Heart right ventricle (tissue), 16 donors: ENCODE measurements around the gene SMAD2. TPM values are rescaled to one million over a fixed set of nuclear protein-coding genes. Genes with fewer than 3 reads are reported as not detected.

Source experiments
- ATAC-seq, 8 donors: fragments of 200-7000 bp; cut with Tn5 transposase; one replicate each; pipeline ENCODE4 v1.9.1; 2020; ENCODE audit warnings: mild to moderate bottlenecking in 8 of 8, moderate library complexity in 8 of 8, moderate number of reproducible peaks in 1 of 8
- DNase-seq, 2 donors: peaks; one replicate each; pipeline ENCODE4 v3.0.0-alpha.2; 2020
- H3K27ac ChIP-seq, 10 donors: fragments of 200-600 bp; sonication (generic) in 2 of 10; one replicate each; pipeline versions ENCODE4 v1.5.0 to v1.8.0; 2020 to 2022; ENCODE audit warnings: mild to moderate bottlenecking in 3 of 10
- H3K27me3 ChIP-seq, 7 donors: fragments of 200-600 bp; one replicate each; pipeline ENCODE4 v1.8.0; 2021 to 2022; ENCODE audit warnings: mild to moderate bottlenecking in 2 of 7
- H3K36me3 ChIP-seq, 9 donors: fragments of 200-600 bp; sonication (generic) in 1 of 9; one replicate each; pipeline versions ENCODE4 v1.5.0 to v1.8.0; 2020 to 2022; ENCODE audit warnings: mild to moderate bottlenecking in 2 of 9
- H3K4me1 ChIP-seq, 9 donors: fragments of 200-600 bp; sonication (generic) in 1 of 9; one replicate each; pipeline versions ENCODE4 v1.5.0 to v1.8.0; 2020 to 2022; ENCODE audit warnings: mild to moderate bottlenecking in 4 of 9
- H3K4me3 ChIP-seq, 10 donors: fragments of 200-600 bp; sonication (generic) in 2 of 10; one replicate each; pipeline versions ENCODE4 v1.5.0 to v1.8.0; 2020 to 2022; ENCODE audit warnings: mild to moderate bottlenecking in 7 of 10, moderate library complexity in 2 of 10
- H3K9me3 ChIP-seq, 11 donors: fragments of 200-600 bp in 10 of 11; sonication (generic) in 2 of 11; one replicate each; pipeline versions ENCODE4 v1.5.0 to v1.8.0; 2013 to 2022; ENCODE audit warnings: mild to moderate bottlenecking in 2 of 11, control low read depth in 1 of 11, moderate library complexity in 1 of 11
- WGBS, 2 donors: extraction: QIAGEN DNeasy Blood & Tissue Kit; methylation state at CpG; one replicate each; pipeline ENCODE4 v1.1.7; 2013; ENCODE audit warnings: inconsistent platforms in 1 of 2; 5-methylcytosine and 5-hydroxymethylcytosine counted together
- intact Hi-C, 10 donors: fragments of 100-400 bp; cut with DNase I; formaldehyde crosslinking; loops; one replicate each; pipeline versions ENCODE4 v1.11.1 to v1.14.2; 2022
- polyA plus RNA-seq, 2 donors: library from polyadenylated mRNA; stranded (reverse); fragments of 200-250 nt; gene quantifications; one replicate each; pipeline ENCODE4 v1.2.3, GENCODE V29; 2013
- total RNA-seq, 10 donors: library from RNA; stranded (reverse); fragmentation: NEBNext Ultra II Directional in 3 of 10; extraction: Animal tissue kit (Norgen Biotek cat#: 25700) in 3 of 10; gene quantifications; one replicate each; pipeline versions ENCODE4 v1.2.1 to v1.2.4, GENCODE V29; 2021 to 2023
- TF ChIP-seq, protein P1 (sequence below), 9 donors: fragments of 200-600 bp; sonication (generic) in 2 of 9; IDR thresholded peaks; one replicate each; pipeline versions ENCODE4 v1.5.0 to v1.8.0; 2021 to 2022; ENCODE audit warnings: antibody characterized with exemption in 9 of 9, mild to moderate bottlenecking in 5 of 9, moderate library complexity in 1 of 9
- donor health status: Arrhythmogenic right ventricular cardiomyopathy.
- donor health status: ischemic (EF 13 %, LVEDD 7.1; RV severe dilation, severe dysfunction).
- donor health status: healthy with polysubstance abuse.
- donor health status: DM: no; HTN: yes; CAD: no.
- donor health status: DM: no; HTN: no; CAD: no.
- donor health status: ischemic (EF 25% LVEDD 6.9; RV normal size, moderate dysfunction).
- donor health status: ischemic (EF 25% LVEDD 5.7; RV mildly dilated, moderate dysfunction).
- donor health status: healthy.
- donor health status: DM: yes; HTN: yes; CAD: no.
- donor health status: Ischemic cardiomyopathy.
- donor health status: ischemic (EF 35%, LVEDD 5.7; RV mildly dilated, moderate dysfunction).
- donor health status: nonischemic (EF 11% LVEDD 7.7; RV severe dilation, severe dysfunction).
- donor health status: DM: yes; HTN: yes; CAD: no.
- donor health status: PGD.
- donor health status: ischemic (EF 29% LVEDD 5.4; RV normal size, mild dysfunction).
- donor health status: nonischemic (EF 23%, LVEDD 6.1; RV moderate dilation, normal function).

SMAD2 gene
- total and polyA plus RNA-seq, 12 donors: 11.6 to 118 (median 92.9) TPM

DNA sequence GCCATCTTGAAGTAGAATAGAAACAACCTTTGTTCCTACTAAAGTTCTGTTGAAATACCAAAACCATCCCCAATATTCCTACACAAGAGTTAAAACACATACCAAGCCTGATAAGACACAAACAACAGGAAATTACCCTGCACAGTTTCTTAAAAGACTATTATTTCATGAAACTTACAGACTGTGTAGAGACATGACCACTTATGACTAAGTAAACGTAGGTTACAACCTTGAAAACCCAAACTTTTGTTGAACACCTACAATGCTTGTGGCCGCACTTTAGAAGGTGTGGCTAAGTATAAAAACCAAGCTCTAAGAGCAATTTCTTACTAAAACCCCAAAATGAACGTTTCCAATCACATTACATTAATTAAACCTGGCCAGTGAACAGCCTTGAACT is 2.0 kb downstream of the SMAD2 start:
- DNase-seq: no peak
- Histone ChIP-seq H3K36me3 (no peaks in the 10 kb centered on the region), H3K27me3 (no peaks in the 10 kb centered on the region), H3K4me3 (peak overlapping the region in 6 of 10 donors; percentile 69 to 93 (median 88)), H3K27ac (peak overlapping the region in 4 of 10 donors; percentile 2 to 99 (median 12)), H3K9me3 (no peaks in the 10 kb centered on the region), H3K4me1 (peaks cover 0 to 67% (median 59%) of the 10 kb centered on the region in 9 donors)
- intact Hi-C loops: loop anchor here in 2 of 10 donors (5.0 to 10.0 kb wide), 2 partner anchors 66 to 236 kb away; no protein-coding TSS in a partner anchor
- TF ChIP-seq, protein P1, sequence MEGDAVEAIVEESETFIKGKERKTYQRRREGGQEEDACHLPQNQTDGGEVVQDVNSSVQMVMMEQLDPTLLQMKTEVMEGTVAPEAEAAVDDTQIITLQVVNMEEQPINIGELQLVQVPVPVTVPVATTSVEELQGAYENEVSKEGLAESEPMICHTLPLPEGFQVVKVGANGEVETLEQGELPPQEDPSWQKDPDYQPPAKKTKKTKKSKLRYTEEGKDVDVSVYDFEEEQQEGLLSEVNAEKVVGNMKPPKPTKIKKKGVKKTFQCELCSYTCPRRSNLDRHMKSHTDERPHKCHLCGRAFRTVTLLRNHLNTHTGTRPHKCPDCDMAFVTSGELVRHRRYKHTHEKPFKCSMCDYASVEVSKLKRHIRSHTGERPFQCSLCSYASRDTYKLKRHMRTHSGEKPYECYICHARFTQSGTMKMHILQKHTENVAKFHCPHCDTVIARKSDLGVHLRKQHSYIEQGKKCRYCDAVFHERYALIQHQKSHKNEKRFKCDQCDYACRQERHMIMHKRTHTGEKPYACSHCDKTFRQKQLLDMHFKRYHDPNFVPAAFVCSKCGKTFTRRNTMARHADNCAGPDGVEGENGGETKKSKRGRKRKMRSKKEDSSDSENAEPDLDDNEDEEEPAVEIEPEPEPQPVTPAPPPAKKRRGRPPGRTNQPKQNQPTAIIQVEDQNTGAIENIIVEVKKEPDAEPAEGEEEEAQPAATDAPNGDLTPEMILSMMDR (IDR thresholded peaks at IDR 0.05): no peak
- WGBS, 2 donors: 35 to 48% methylated on average over 3 of the region's 3 CpGs
- no peak for ATAC-seq

DNA sequence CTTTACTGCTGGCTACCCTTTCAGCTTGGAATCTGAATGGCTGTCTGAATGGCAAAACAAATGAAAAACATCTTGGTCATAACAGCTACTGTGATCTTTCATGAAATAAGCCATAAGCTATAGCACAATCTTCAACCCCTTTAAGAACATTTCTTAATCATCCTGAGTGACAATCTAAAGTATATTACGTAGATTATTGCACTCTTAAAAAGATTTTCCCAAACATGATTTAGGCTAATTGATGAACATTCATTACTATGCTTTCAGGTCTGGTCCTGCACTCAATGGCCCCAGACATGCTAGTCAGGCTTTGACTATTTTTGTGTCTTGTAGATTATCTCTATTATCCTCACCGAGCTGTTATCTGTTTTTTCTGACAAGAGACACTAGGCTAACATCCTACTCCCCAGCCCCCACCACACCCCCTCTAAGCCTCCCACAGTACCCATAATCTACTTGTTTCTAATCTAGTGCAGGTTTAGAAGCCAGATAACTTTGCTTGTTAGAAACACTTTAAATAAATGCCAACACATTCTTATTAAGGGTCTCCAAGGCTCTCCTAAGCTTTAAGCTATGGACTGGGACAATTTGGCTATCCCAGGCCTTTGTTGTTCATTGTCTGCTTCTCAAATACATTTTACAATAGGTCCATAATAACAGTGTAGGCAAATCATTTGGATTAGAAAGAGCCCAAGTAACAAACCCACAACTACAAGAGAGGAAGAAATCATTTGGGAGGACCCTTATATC is 4.2 kb downstream of the SMAD2 start:
- WGBS, 2 donors: 47 to 53% methylated on average over 2 of the region's 2 CpGs
- Histone ChIP-seq H3K27me3 (no peaks in the 10 kb centered on the region), H3K4me3 (no peak overlapping the region), H3K36me3 (no peaks in the 10 kb centered on the region), H3K9me3 (no peaks in the 10 kb centered on the region), H3K4me1 (peaks cover 6 to 83% (median 63%) of the 10 kb centered on the region in 9 donors), H3K27ac (peak overlapping the region in 5 of 10 donors; percentile 0 to 47 (median 13))
- ATAC-seq (no peak), DNase-seq (no peak)
- TF ChIP-seq, protein P1 (IDR thresholded peaks at IDR 0.05): no peak
- intact Hi-C loops: loop anchor here in 2 of 10 donors (5.0 to 10.0 kb wide), 2 partner anchors 64 to 239 kb away; no protein-coding TSS in a partner anchor

DNA sequence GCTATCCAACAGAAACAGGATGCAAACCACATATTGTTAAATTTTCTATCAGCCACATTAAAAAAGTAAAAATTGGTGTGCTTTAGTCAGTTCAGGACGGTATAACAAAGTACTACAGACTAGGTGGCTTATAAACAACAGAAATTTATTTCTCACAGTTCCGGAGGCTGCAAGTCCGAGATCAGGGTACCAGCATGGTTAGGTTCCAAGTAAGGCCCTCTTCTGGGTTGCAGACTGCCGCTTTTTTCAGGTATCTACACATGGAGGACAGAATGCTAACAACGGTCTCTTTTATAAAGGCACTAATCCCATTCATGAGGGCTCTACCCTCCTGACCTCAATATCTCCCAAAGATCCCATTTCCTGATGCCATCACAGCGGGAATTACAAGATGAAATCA is 10.5 kb downstream of the SMAD2 start:
- WGBS, 2 donors: 93 to 95% methylated on average over 6 of the region's 6 CpGs
- Histone ChIP-seq H3K27ac (no peak overlapping the region), H3K4me3 (no peak overlapping the region), H3K9me3 (no peaks in the 10 kb centered on the region), H3K27me3 (no peaks in the 10 kb centered on the region), H3K4me1 (peaks cover 6 to 91% (median 49%) of the 10 kb centered on the region in 9 donors), H3K36me3 (no peaks in the 10 kb centered on the region)
- DNase-seq (no peak), ATAC-seq (no peak)
- TF ChIP-seq, protein P1 (IDR thresholded peaks at IDR 0.05): no peak
- intact Hi-C loops: loop anchor here in 3 of 10 donors (5.0 to 10.0 kb wide), 3 partner anchors 53 to 245 kb away; no protein-coding TSS in a partner anchor

DNA sequence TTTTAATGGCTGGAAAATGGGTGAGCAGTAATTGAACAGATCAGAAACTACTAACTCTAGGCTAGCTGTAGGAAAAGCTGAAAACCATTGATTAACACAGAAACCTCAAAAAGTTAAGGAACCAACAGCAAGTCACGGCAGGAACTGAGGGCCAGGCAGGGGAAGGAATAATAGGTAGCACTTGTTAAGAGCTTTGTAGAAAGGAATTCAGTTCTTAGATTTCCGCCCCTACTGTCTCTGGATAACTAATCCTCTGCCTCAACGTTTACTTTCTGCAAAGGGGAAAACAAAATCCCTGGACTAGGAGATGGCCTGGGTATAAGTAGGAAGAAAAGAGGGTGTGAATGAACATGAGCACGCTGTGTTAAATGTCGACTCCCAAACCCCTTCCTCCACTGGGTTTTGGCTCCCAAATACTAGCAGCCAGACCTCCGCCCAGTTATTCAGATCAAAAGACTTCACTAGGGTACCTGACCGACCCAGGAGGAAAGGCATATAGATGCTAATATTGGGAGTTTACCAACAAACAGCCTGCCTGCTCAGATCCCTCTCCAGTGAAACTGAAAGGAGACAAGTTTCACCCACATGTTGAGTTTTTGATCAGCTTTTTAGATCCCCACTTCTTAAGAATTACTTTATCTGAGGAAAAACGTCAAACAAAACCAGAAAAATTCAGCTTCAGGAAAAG is 12.4 kb downstream of the SMAD2 start:
- H3K9me3 ChIP-seq: no peaks in the 10 kb centered on the region
- 74 to 78% methylated on average over 8 of the region's 8 CpGs for WGBS, 2 donors
- intact Hi-C loops: loop anchor here in 2 of 10 donors (5.0 to 10.0 kb wide), 2 partner anchors 51 to 53 kb away; no protein-coding TSS in a partner anchor
- H3K4me1 ChIP-seq: peaks cover 7 to 92% (median 60%) of the 10 kb centered on the region in 9 donors
- TF ChIP-seq, protein P1 (IDR thresholded peaks at IDR 0.05): no peak
- H3K36me3 ChIP-seq: no peaks in the 10 kb centered on the region
- no peaks in the 10 kb centered on the region for H3K27me3 ChIP-seq
- no peak overlapping the region for H3K27ac ChIP-seq
- H3K4me3 ChIP-seq: no peak overlapping the region
- DNase-seq (no peak), ATAC-seq (no peak)
